GM18498 (cell line): ENCODE data around the gene PRKAG3.

ENCODE experiments used
- ATAC-seq: cut with Tn5 transposase; IDR thresholded peaks from one replicate; pipeline ENCODE4 v1.9.1; 2021; ENCODE audit warnings: mild to moderate bottlenecking, moderate library complexity; ENCODE audit not compliant: unreplicated experiment

Gene PRKAG3

DNA sequence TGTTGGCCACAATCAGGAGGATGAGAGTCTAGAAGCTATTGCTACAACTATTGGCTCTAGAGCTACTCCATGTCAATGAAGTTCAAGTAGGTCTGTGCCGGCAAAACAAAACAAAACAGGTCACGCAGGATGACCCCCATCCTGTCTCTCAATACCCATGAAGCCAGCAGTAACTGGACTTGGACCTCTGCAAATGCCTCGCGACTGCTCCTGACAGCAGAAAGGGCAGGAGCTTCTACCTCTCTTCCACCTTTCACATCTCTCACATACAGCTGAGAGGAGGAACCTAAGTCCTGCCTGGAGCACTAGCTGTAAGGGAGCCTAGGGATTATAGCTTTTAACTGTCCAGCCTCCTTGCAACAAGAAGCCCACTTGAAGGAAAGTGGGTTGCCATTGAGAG is 16.0 kb downstream of the PRKAG3 start:
- ATAC-seq: no peak

DNA sequence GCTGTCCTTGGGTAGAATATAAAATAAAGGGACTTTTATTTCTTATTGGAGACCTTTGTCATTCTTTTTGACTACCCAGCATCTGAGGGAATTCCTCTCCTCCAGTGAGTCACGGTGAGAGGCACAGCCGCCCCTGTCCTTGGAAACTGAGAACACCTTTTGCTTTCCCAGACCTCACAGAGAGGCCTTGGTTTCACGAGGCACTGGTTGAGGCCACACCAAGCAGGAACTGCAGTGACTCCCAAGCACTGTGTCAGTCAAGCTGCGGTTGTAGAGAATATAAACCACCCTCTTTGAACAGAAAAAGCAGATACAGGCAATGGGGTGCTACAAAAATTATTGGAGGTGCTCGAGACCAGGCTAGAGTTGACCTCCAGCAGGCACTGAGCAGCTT is 16.4 kb downstream of the PRKAG3 start:
- no peak for ATAC-seq

DNA sequence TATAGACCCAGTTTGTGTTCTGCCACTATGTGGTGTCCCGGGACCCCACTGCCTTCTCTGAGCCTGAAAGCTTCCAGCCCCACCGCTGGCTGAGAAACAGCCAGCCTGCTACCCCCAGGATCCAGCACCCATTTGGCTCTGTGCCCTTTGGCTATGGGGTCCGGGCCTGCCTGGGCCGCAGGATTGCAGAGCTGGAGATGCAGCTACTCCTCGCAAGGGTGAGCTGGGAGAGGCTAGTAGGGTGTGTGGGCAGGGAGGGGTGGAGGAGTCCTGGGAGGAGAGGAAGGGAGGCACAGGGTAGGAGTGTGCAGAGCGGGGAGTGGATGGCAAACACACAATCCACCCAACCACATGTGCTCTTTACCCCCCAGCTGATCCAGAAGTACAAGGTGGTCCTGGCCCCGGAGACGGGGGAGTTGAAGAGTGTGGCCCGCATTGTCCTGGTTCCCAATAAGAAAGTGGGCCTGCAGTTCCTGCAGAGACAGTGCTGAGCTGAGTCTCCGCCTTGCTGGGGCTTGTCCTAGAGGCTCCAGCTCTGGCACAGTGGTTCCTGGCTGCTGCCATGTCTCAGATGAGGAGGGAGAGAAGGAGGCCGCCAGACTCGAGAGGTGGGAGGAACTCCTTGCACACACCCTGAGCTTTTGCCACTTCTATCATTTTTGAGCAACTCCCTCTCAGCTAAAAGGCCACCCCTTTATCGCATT is 16.9 kb downstream of the PRKAG3 start:
- no peak for ATAC-seq

DNA sequence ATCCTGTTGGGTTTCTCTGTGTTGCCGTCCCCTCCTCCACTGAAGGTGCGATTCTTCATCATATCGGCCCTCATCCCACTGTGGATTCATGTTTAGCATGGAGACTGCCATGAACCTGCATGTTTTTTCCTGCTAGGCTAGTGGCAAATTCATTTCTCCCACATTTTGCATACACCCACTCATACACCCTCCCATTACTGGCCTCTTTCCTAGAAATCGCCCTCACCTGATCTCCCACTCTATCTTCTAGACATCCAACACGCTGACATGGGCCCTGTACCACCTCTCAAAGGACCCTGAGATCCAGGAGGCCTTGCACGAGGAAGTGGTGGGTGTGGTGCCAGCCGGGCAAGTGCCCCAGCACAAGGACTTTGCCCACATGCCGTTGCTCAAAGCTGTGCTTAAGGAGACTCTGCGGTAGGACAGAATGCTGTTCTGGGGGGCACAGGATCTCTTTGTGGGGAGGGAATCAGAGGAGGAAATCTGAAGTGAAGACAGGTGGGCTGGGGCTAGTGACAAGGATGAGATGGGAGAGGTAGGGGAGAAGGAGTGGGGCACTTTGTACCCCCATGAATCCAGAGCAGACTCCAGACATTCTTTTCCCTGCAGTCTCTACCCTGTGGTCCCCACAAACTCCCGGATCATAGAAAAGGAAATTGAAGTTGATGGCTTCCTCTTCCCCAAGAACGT is 17.7 kb downstream of the PRKAG3 start:
- no peak for ATAC-seq

DNA sequence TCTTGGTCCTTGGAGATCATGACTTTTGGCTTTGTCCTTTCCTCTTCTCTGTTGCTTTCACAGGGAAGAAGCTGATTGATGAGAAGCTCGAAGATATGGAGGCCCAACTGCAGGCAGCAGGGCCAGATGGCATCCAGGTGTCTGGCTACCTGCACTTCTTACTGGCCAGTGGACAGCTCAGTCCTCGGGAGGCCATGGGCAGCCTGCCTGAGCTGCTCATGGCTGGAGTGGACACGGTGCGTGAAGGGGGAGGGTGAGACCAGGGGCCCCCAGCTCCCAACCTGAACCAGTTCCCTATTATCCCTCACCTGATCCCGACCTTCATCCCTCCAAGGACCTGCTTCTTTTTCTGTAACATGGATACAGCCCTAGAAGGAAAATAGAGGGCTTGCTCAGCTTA is 18.7 kb downstream of the PRKAG3 start:
- no peak for ATAC-seq

DNA sequence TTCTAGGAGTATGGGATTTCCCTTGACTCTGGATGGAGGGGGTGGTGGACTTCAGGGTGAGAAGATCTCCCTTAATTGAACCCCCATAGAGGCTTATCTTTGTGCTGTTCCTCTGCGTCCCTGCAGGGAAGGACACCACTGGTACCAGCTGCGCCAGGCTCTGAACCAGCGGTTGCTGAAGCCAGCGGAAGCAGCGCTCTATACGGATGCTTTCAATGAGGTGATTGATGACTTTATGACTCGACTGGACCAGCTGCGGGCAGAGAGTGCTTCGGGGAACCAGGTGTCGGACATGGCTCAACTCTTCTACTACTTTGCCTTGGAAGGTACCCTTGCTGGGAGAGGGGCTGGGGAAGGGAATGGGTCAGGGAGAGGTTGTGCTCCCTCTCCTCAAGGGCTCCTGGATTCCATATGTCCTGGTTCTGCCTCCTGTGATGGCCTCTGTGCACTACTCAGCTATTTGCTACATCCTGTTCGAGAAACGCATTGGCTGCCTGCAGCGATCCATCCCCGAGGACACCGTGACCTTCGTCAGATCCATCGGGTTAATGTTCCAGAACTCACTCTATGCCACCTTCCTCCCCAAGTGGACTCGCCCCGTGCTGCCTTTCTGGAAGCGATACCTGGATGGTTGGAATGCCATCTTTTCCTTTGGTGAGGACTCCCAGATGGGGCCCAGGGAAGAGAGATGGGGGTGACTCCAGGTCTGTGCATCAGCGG is 19.3 kb downstream of the PRKAG3 start:
- ATAC-seq: no peak

DNA sequence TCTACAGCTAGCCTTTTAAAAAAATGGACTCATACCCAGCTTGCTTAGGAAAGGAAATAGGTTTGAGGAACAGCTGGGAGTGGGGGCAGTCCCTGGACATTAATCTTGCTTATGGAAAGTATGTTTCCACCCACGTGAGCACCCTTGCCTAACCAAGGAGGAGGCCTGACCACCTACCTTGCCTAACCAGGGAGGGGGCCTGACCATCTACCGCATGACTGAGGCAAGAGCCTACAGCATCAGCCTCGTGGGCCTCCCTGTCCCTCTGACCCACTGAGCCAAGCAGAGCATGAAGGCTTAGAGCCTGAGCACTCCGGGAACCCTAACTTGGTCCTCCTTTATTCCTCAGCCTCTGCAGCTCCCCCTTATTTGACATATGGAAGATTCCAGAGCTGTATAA is 20.2 kb downstream of the PRKAG3 start:
- ATAC-seq: no peak

DNA sequence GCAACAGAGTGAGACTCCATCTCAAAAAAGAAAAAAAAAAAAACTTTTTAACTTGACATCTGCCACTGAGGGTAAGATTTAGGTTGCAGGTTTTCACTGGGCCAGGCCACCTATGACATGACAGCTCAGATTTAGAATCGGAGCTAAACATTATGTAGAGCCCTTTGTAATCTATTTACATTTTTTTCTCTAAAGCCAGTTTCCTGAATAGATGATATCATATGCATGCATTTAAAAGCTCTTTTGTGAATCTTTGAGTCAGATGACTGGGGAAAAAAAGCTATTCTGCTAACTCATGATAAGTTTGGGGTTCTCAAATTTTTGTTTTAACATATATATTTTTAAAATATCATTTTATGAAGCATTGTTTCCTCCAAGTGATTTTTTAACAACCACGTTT is 21.3 kb downstream of the PRKAG3 start:
- ATAC-seq: no peak

DNA sequence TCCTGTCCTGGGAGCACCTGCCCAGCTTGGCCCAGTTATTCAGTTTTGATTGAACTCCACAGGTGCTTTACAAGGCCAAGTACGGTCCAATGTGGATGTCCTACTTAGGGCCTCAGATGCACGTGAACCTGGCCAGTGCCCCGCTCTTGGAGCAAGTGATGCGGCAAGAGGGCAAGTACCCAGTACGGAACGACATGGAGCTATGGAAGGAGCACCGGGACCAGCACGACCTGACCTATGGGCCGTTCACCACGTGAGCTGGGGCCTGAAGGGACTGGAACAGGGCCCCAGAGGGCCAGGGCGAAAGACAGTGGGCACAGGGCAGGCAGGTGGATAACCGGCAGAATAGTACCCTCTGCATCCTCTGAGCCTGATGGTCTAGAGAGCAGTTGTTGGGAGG is 22.1 kb downstream of the PRKAG3 start:
- no peak for ATAC-seq

DNA sequence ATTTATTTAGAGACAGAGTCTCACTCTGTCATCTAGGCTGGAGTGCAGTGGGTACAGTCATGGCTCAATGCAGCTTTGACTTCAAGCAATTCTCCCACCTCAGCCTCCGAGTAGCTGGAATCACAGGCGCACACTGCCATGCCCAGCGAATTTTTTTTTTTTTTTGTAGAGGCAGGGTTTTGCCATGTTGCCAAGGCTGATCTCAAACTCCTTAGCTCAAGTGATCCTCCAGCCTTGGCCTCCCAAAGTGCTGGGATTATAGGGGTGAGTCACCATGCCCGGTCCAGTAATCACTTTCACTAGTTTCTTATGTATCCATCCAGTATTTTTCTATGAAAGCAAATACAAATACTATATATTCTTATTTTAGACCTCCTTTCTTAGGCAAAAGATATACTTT is 24.0 kb downstream of the PRKAG3 start:
- no peak for ATAC-seq

DNA sequence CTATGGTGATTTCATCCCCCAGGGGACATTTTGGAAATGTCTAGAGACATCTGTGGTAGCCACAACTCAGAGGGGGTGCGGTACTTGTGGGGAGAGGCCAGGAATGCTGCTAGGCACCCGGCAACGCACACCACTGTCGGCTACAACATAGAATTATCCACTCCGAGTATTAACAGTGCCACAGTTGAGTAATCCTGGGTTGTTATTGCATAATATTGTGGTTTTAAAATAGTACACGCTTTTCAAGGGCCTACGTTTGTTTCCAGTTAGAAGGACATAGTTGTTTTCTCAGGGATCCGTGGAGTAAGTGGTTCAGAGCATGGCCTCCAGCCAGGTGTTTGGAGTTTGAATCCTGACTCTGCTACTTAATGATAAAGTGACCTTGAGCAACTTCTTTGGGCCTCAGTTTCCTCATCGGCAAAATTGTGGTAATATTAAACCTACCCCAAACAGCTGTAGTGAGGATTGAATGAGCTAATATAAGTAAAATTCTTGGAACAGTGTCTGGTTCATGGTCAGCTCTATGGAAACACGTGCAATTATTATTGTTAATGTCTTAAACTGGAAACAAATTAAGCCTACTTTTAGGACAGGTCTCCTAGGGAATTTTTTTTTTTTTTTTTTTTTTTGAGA is 25.1 kb downstream of the PRKAG3 start:
- ATAC-seq: no peak

DNA sequence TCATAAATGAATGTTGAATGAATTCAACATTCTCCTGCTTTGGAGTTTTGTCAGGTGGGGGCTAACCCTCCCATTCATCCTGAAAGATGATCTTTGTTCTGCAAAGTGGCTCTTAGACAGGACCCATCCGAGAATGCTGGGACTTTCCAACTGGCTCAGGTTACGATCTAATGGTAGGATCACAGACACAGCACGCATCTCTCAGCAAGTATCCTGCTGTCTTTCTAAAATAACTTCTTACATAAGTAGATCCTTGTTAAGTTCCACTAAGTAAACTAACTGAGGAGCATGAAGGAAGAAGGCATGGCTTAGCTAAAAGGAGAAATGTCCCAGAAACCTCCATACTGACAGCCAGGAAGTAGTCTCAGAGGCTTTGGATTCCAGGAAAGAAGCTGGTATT is 26.0 kb downstream of the PRKAG3 start:
- ATAC-seq: no peak

DNA sequence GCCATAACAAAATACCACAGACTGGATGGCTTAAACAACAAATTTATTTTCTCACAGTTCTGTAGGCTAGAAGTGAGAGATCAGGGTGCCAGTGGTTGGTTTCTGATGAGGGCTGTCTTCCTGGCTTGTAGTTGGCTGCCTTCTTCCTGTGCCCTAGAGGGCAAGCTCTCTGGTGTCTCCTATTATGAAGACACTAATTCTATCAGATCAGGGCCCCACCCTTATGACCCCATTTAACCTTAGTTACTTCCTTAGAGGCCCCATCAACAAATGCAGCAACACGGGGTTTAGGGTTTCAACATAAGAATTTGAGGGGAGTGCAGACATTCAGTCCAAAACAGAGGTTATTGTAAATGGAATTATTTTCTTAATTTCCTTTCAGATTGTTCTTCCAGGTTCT is 26.8 kb downstream of the PRKAG3 start:
- ATAC-seq: no peak

DNA sequence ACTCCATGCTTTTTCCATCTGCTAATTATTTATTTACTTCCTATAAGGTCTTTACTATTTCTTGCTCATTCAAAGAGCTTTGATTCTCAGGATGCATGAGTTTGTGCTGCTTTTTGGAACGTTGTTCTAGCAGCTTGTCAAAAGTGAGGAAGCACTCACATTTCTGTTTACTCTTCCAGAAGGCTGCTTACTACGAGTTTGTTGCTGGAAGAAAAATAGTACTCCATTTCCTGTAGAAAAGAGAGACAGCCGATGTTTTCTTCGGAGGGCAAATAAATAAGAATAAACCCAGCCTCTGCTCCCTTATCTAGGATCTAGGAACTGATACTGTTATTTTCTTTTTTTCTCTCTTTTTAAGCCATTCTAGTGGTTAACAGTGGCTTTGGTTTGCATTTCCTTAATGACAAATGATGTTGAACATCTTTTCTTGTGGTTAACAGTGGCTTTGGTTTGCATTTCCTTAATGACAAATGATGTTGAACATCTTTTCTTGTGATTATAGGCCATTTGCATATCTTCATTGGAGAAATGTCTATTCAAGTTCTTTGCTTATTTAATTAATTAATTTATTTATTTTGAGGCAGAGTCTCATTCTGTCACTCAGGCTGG is 29.1 kb downstream of the PRKAG3 start:
- no peak for ATAC-seq

DNA sequence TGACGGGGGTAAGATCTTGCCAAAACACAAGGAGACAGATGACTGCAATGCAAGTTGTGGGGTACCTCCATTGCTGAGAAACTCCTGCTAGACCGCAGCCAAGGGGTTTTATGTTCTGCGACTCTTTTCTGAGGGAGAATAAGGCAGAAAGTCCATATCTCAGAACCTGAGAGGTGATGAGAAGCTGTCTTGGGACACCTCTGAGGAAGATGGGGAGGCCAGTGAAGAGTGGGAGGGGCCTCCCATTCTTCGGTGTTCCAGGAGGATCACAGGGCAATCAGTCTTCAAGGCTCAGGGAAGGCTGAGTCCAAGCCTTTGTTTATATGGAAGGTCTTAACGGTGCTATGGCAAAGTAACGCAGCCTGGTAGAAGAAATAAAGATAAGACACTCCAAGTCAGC is 31.6 kb downstream of the PRKAG3 start:
- ATAC-seq: no peak

DNA sequence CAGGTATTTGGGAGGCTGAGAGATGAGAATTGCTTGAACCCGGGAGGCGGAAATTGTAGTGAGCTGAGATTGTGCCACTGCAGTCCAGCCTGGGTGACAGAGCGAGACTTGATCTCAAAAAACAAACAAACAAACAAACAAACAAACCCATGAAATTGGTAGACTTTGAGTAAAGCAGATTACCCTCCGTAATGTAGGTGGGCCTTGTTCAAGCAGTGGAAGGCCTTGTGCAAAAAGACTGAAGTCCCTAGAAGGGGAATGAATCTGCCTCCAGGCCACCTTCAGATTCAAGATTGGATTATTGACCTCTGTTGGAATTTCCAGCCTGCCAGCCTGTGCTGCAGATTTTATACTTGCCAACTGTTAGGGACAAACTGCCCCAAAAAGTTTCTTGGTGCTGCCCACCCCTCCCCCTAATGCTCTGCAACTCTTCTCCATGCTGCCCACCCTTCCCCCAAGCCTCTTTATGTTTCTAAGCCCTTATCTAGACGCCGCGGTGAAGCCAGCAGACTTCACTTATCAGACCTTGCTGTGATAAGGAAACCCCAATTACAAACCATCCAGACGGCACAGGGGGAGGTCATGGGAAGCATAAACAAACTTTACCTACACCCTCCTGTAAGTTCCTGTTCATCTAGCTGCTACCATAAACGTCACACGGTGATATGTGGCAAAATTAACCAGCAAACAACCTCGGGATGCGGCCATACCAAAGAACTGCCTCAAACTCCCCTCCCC is 32.7 kb downstream of the PRKAG3 start:
- no peak for ATAC-seq

DNA sequence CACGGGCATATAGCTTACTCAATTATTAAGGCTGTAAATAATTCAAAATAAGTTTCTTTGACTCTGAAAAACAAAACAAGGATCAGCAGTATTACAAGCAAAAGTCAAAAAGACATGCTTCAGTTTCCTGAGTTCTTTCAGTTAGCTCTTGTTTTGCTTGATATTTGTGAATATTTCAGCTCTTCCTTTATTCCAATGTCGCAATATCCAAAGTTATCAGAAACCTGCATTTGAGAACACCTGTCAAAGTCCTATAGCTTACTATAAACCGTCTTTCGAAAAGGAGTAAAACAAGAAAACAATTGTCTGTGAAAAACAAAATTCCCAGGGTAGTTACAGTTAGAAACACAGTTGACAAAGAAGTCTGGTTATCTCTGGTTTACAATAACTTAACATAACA is 34.9 kb downstream of the PRKAG3 start:
- no peak for ATAC-seq

DNA sequence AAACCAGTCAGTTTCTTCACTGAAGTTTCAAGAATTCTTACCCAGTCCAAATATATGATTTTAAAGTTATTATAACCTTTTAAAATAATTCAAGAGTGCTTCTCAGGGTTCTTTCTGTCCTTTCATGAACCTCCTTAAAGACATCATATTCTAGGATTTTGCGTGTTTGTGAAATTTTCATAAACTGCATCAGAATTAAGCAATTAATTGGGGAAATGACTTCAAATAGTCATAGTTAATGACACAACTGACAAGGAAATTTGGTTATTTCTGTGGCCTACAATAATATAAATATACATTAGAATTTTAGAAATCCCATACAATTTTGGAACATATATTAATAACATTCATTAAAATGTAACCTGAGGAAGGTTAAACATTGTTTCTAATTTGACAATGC is 39.2 kb downstream of the PRKAG3 start:
- ATAC-seq: no peak

DNA sequence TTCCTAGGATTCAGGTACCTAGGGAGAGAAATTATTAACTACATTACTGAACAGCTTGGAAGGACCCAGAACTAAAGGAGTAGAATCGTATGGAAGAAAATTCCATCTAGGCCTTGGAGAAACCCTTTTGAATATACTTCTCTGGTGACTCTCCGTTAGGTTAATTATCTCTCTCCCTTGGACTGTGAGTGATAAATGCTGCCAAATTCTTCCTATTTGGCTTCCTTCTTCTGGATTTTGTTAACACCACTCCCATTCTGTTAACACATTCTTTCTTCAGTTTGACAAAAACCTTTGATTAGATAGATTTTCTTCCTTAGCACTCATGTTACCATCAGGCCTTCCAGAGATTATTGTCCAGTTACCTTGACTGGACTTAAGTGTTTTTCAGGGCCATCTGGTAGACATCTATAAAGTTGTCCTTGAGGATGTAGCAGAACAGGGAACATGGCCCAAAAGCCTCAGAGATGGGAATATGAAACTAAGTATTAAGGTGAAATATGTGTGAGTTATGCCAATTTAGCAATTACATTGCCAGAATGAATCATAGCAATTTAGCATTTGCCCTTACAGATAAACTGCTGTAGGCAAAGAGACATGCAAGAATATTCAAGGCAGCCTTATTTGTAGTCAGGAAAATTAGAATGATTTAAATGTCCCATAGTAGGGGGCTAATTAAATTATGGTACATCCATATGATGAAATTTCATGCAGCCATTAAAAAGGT is 42.9 kb downstream of the PRKAG3 start:
- ATAC-seq: no peak

DNA sequence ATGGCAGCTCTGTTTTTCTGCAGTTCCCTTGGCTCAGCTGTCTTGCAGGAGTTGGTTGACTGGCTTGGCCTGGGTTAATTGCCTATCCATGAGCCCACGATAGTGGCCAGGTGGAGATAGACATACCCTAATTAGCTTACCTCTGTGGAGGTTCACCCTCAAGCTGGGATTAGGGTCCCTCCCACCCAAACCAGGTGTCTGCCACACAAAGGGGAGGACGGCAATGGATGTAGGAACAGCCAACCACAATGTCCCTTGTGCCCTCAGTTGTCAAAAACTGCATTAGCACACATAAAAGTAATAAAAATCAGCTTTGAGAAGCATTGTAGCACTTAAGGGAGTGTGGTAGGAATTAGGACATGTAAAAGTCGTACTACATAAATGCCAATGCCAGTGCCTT is 45.5 kb downstream of the PRKAG3 start:
- ATAC-seq: no peak
